OCI-LY7 (cell line): ENCODE measurements around the gene UAP1L1.

ENCODE experiments used
- CTCF ChIP-seq: fragments of 200-600 bp; sonication (generic); conservative IDR thresholded peaks from 2 replicates; pipeline ENCODE4 v1.5.1; 2014; ENCODE audit warnings: mild to moderate bottlenecking, antibody characterized with exemption, low read length, moderate library complexity, mixed read lengths
- EZH2phosphoT487 ChIP-seq: fragments of 200-600 bp; sonication (generic); IDR thresholded peaks from 2 replicates; pipeline ENCODE4 v1.6.1; 2018; ENCODE audit warnings: low read depth, borderline replicate concordance, mild to moderate bottlenecking, mixed run types, antibody characterized with exemption, low read length, moderate library complexity, mixed read lengths

- TF ChIP-seq CTCF = no peak
- no peak for TF ChIP-seq EZH2phosphoT487
Observed at GRCh38 chr9:137097761-137098462, 20.6 kb downstream of the UAP1L1 start.
